GM18499 (cell line): ENCODE data around the gene POLR3E.

Experiments
- ATAC-seq: cut with Tn5 transposase; IDR thresholded peaks from one replicate; pipeline ENCODE4 v1.9.1; 2021; ENCODE audit warnings: moderate number of reproducible peaks; ENCODE audit not compliant: insufficient read depth, unreplicated experiment

POLR3E gene

GRCh38 chr16:22297114-22297870 lies at the start of gene POLR3E:
TSS of gene POLR3E (plus strand) at chr16:22297409. CDS start at chr16:22302969, 5,560 bp downstream.
- ATAC-seq: peak; percentile 57

- no peak for ATAC-seq
Measured at GRCh38 chr16:22250522-22250921, 46.7 kb upstream of the POLR3E start.

- ATAC-seq: no peak
Measured at GRCh38 chr16:22252317-22252716, 44.9 kb upstream of the POLR3E start.

- ATAC-seq: no peak
Measured at GRCh38 chr16:22253272-22253671, 43.9 kb upstream of the POLR3E start.

GRCh38 chr16:22255335-22255734 lies 41.9 kb upstream of the POLR3E start:
- no peak for ATAC-seq

- ATAC-seq: no peak
Measured at GRCh38 chr16:22257440-22257839, 39.8 kb upstream of the POLR3E start.

- ATAC-seq: no peak
Measured at GRCh38 chr16:22260490-22260889, 36.7 kb upstream of the POLR3E start.

GRCh38 chr16:22262460-22262859 lies 34.7 kb upstream of the POLR3E start:
- ATAC-seq: no peak

- no peak for ATAC-seq
Measured at GRCh38 chr16:22264786-22265185, 32.4 kb upstream of the POLR3E start.

GRCh38 chr16:22265351-22265750 lies 31.9 kb upstream of the POLR3E start:
- no peak for ATAC-seq

GRCh38 chr16:22266546-22266945 lies 30.7 kb upstream of the POLR3E start:
- no peak for ATAC-seq

GRCh38 chr16:22267764-22268163 lies 29.4 kb upstream of the POLR3E start:
- no peak for ATAC-seq

GRCh38 chr16:22270525-22270924 lies 26.7 kb upstream of the POLR3E start:
- no peak for ATAC-seq

- ATAC-seq: no peak
Measured at GRCh38 chr16:22272870-22273650, 24.1 kb upstream of the POLR3E start.

- ATAC-seq: no peak
Measured at GRCh38 chr16:22274916-22275315, 22.3 kb upstream of the POLR3E start.

GRCh38 chr16:22278441-22279230 lies 18.6 kb upstream of the POLR3E start:
- no peak for ATAC-seq

GRCh38 chr16:22282254-22282892 lies 14.8 kb upstream of the POLR3E start:
- no peak for ATAC-seq

- ATAC-seq: no peak
Measured at GRCh38 chr16:22284637-22285036, 12.6 kb upstream of the POLR3E start.

- no peak for ATAC-seq
Measured at GRCh38 chr16:22285080-22285479, 12.1 kb upstream of the POLR3E start.

GRCh38 chr16:22291020-22291419 lies 6.2 kb upstream of the POLR3E start:
- ATAC-seq: no peak
